MCF 10A (cell line): ENCODE data around the gene HIGD1A. TPM values are rescaled to one million over a fixed set of nuclear protein-coding genes. Genes with fewer than 3 reads are reported as not detected.

ENCODE experiments used
- BruUV-seq: library from RNA; stranded (reverse); fragments of 400-500 nt; replicated peaks from 2 replicates; lab custom pipeline; 2021; lab: Mats Ljungman, UMichigan
- CTCF ChIA-PET: fragments of 300-600 bp; sonication (Branson Sonifier 250); formaldehyde crosslinking; extraction: SDS; loops from one replicate; lab custom pipeline; 2021; ENCODE audit warnings: antibody characterized with exemption, inconsistent platforms; lab: Yijun Ruan, JAX
- POLR2A ChIA-PET: fragments of 300-600, 350-650 bp; sonication (Branson Sonifier 250); formaldehyde crosslinking; extraction: SDS; loops from one replicate; lab custom pipeline; 2020; ENCODE audit warnings: antibody characterized with exemption, inconsistent platforms; lab: Yijun Ruan, JAX
- DNase-seq: peaks from one replicate; pipeline ENCODE4 v3.0.0-alpha.2; 2018; ENCODE audit not compliant: unreplicated experiment
- H3K27ac Mint-ChIP-seq: one replicate; pipeline ENCODE4 v1.8.0; 2022; ENCODE audit warnings: mild to moderate bottlenecking, low read depth, mixed read lengths; ENCODE audit not compliant: unreplicated experiment
- H3K27me3 Mint-ChIP-seq: one replicate; pipeline ENCODE4 v1.8.0; 2022; ENCODE audit warnings: mixed read lengths; ENCODE audit not compliant: insufficient read depth, unreplicated experiment
- H3K36me3 Mint-ChIP-seq: one replicate; pipeline ENCODE4 v1.8.0; 2022; ENCODE audit warnings: mild to moderate bottlenecking, moderate library complexity, mixed read lengths; ENCODE audit not compliant: insufficient read depth, unreplicated experiment
- H3K4me1 Mint-ChIP-seq: one replicate; pipeline ENCODE4 v1.8.0; 2022; ENCODE audit warnings: mixed read lengths; ENCODE audit not compliant: insufficient read depth, unreplicated experiment
- H3K4me3 Mint-ChIP-seq: one replicate; pipeline ENCODE4 v1.8.0; 2022; ENCODE audit warnings: mild to moderate bottlenecking, moderate library complexity, mixed read lengths; ENCODE audit not compliant: unreplicated experiment
- H3K9me3 Mint-ChIP-seq: one replicate; pipeline ENCODE4 v1.8.0; 2022; ENCODE audit warnings: mixed read lengths; ENCODE audit not compliant: unreplicated experiment
- CTCF ChIP-seq: fragments of 200-600 bp; IDR thresholded peaks from one replicate; pipeline ENCODE4 v1.8.0; 2022; ENCODE audit warnings: antibody characterized with exemption, mild to moderate bottlenecking; ENCODE audit not compliant: unreplicated experiment
- intact Hi-C: fragments of 100-400 bp; cut with micrococcal nuclease; formaldehyde crosslinking; loops from 2 replicates; pipeline ENCODE4 v1.14.1; 2022
- total RNA-seq: library from RNA; stranded (reverse); gene quantifications from 2 replicates; pipeline ENCODE4 v1.2.3, GENCODE V29; 2022

The HIGD1A gene
- total RNA-seq, 1 experiment from 2014 or later, result 140 TPM

DNA sequence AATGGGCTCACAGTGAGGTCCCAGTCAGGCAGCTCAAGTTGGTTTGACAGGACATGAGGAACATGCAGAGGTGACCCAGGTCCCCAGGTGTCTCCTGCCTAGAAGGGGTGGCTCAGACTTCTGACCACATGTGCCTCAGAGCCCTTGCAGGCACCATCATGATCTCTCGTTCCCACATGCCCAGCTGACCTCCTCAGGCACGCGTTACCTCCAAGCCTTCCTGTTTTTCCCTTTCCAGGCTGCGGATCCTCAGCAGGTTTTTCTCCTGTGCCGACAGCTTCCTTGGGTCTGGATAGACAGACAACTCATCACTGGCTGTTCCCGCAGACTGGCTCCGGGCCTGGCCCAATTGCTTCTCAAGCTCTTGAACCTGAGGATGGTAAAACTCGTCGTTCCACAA, 61.6 kb downstream of the HIGD1A start:
- H3K27ac Mint-ChIP-seq, result no peak overlapping the region
- peaks cover under 1% of the 10 kb centered on the region for H3K4me1 Mint-ChIP-seq
- H3K9me3 Mint-ChIP-seq, result no peaks in the 10 kb centered on the region
- POLR2A ChIA-PET, result interaction anchor here (0.7 to 1.6 kb wide), 2 partner anchors 26 to 59 kb away, joined by 3 to 6 read pairs; no protein-coding TSS in a partner anchor
- H3K36me3 Mint-ChIP-seq, result no peaks in the 10 kb centered on the region
- intact Hi-C loops, result no loop called here
- no peak overlapping the region for H3K4me3 Mint-ChIP-seq
- CTCF ChIA-PET, result interaction anchor here (0.6 to 1.7 kb wide), 9 partner anchors 9 to 189 kb away, joined by 3 to 5 read pairs (median 3); no protein-coding TSS in a partner anchor
- BruUV-seq, result no TSS peak
- no peaks in the 10 kb centered on the region for H3K27me3 Mint-ChIP-seq
- TF ChIP-seq CTCF, result no peak
- no peak for DNase-seq

DNA sequence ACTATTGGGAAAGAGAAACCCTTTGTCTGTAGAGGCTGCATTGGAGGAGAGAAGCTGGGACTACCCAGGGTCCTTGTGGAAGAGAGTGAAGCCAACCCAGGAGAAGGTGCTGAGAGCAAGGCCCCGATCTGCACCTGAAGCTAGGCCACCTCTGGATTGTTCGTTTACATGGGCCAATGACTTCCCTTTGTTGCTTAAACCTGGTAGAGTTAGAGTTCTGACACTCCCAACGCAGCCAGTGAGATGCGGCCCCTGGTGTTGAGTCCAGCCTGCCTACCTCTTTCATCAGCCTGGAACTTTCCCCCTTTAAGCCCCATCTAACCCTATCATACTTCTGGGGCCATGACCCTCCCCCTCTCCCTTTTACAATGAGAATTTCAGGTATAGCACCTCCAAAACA, 62.0 kb downstream of the HIGD1A start:
- no peaks in the 10 kb centered on the region for H3K9me3 Mint-ChIP-seq
- intact Hi-C loops, result no loop called here

DNA sequence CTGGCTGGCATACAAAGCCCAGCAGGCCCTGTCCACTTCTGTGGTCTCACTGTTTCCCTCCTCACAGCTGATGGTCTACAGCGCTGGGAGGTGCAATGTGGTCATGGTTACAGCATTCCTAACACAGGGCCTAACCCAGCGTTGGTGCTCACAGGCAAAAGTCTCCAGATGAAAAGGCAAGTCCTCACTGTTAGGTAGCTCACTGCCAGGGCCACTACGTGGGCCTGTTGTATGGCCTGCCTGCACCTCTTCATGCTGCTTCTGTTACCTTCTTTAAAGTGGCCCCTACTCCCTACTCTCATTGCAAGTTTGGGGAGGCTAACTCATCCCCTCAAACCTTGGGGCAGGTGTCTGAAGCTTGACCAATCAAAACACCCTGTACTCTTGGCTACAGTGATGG, 62.5 kb downstream of the HIGD1A start:
- CTCF ChIA-PET, result interaction anchor here (0.6 to 1.5 kb wide), 6 partner anchors 13 to 252 kb away, joined by 3 to 6 read pairs (median 4); no protein-coding TSS in a partner anchor
- no peaks in the 10 kb centered on the region for H3K27me3 Mint-ChIP-seq
- intact Hi-C loops, result no loop called here
- H3K4me1 Mint-ChIP-seq, result no peaks in the 10 kb centered on the region
- no peak overlapping the region for H3K4me3 Mint-ChIP-seq
- no peaks in the 10 kb centered on the region for H3K36me3 Mint-ChIP-seq
- H3K27ac Mint-ChIP-seq, result no peak overlapping the region
- no peaks in the 10 kb centered on the region for H3K9me3 Mint-ChIP-seq
- POLR2A ChIA-PET, result interaction anchor here (1.6 to 2.0 kb wide), 3 partner anchors 58 to 89 kb away, joined by 4 to 6 read pairs (median 4); no protein-coding TSS in a partner anchor
- no TSS peak for BruUV-seq
- DNase-seq, result no peak
- TF ChIP-seq CTCF, result no peak

More for the DNA sequence above, 62.0 kb downstream of the HIGD1A start:
- Mint-ChIP-seq H3K27me3 (no peaks in the 10 kb centered on the region), H3K36me3 (no peaks in the 10 kb centered on the region), H3K4me3 (no peak overlapping the region), H3K4me1 (no peaks in the 10 kb centered on the region), H3K27ac (no peak overlapping the region)
- TF ChIP-seq CTCF, result no peak
- ChIA-PET CTCF (interaction anchor here (0.6 to 1.7 kb wide), 9 partner anchors 9 to 188 kb away, joined by 3 to 5 read pairs (median 3); no protein-coding TSS in a partner anchor), POLR2A (interaction anchor here (0.7 to 1.6 kb wide), 2 partner anchors 26 to 58 kb away, joined by 3 to 6 read pairs; no protein-coding TSS in a partner anchor)
- BruUV-seq, result no TSS peak
- no peak for DNase-seq

DNA sequence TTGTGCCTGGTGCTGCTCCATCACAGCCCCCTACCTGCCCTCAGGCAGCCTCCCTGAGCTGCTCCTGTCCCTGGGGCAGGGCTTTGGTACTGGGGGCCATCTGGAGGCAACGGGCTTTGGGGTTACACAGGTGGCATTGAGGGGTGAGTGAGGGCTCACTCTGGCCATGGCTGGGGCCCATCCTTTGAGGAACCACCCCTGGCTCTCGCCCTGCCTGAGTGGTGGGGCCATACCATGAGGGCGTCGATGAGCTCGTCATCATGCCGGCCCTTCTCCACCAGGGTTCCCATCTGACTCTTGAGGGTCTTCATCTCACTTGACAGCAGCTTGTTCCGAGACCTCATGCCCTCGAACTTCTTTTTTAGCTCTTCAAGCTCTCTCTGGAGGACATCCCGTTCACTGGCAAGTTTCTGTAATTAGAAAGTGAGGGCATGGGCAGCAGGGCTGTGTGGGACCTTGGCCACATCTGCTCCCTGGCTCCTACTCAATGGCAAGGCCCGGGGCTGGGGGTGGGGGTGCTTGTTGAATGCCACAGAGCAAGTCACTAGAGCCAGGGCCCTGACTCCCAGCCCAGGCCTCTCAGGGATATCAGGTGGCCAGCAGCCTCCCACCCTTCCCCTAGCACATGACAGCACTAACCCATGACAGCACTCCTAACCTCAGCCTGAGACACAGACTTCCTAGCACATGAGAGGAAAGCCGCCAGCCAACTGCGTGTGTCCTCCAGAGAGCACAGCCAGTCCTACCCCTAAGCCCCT, 64.7 kb downstream of the HIGD1A start:
- H3K27ac Mint-ChIP-seq, result no peak overlapping the region
- no peaks in the 10 kb centered on the region for H3K27me3 Mint-ChIP-seq
- H3K4me3 Mint-ChIP-seq, result no peak overlapping the region
- intact Hi-C loops, result no loop called here
- DNase-seq, result no peak
- no peaks in the 10 kb centered on the region for H3K9me3 Mint-ChIP-seq
- POLR2A ChIA-PET, result interaction anchor here (2.0 kb wide), 1 partner anchor 63 kb away, joined by 4 read pairs; no protein-coding TSS in a partner anchor
- BruUV-seq, result no TSS peak
- TF ChIP-seq CTCF, result no peak
- no peaks in the 10 kb centered on the region for H3K36me3 Mint-ChIP-seq
- CTCF ChIA-PET, result interaction anchor here (1.0 kb wide), 1 partner anchor 10 kb away, joined by 5 read pairs; no protein-coding TSS in a partner anchor
- no peaks in the 10 kb centered on the region for H3K4me1 Mint-ChIP-seq
